Fibroblast of lung (primary cell): ENCODE measurements around the gene DHODH. TPM values are rescaled to one million over a fixed set of nuclear protein-coding genes. Genes with fewer than 3 reads are reported as not detected.
"Not testable (repeated sequence)": the region's sequence is repeated elsewhere in the genome, so short reads cannot be mapped to it uniquely, and the experiment has no call there.

Experiments
- DNase-seq, 2 donors: peaks; one replicate each; pipeline versions ENCODE4 v3.0.0 to v3.0.0-alpha.2; 2010; ENCODE audit warnings: low read depth in 2 of 2
- H2AFZ ChIP-seq: 2 replicates; pipeline ENCODE4 v1.5.1; 2012; ENCODE audit warnings: low read length, control low read depth, inconsistent platforms
- H3K27ac ChIP-seq: 2 replicates; pipeline ENCODE4 v1.5.1; 2011; ENCODE audit warnings: low read length, control low read depth; ENCODE audit not compliant: insufficient read depth
- H3K27me3 ChIP-seq: 2 replicates; pipeline ENCODE4 v1.5.1; 2011; ENCODE audit warnings: mild to moderate bottlenecking, low read length; ENCODE audit not compliant: control insufficient read depth, insufficient read depth
- H3K36me3 ChIP-seq: 2 replicates; pipeline ENCODE4 v1.5.1; 2011; ENCODE audit warnings: low read length; ENCODE audit not compliant: control insufficient read depth, insufficient read depth
- H3K4me1 ChIP-seq: 2 replicates; pipeline ENCODE4 v1.5.1; 2011; ENCODE audit warnings: low read length; ENCODE audit not compliant: control insufficient read depth, insufficient read depth; ENCODE audit errors: extremely low read depth
- H3K4me2 ChIP-seq: 2 replicates; pipeline ENCODE4 v1.5.1; 2011; ENCODE audit warnings: low read length, control low read depth; ENCODE audit not compliant: insufficient read depth; ENCODE audit errors: extremely low read depth
- H3K4me3 ChIP-seq, 4 experiments: fragments of 200-600 bp in 1 of 4; sonication (generic) in 1 of 4; replicated peaks in 1 of 4; 2 replicates each; pipeline ENCODE4 v1.5.1; 2011 to 2016; ENCODE audit warnings: low read length in 4 of 4, low read depth in 3 of 4, mild to moderate bottlenecking in 3 of 4, control low read depth in 2 of 4, inconsistent platforms in 1 of 4, mixed read lengths in 1 of 4; ENCODE audit not compliant: insufficient read depth in 1 of 4; ENCODE audit errors: control extremely low read depth in 1 of 4
- H3K79me2 ChIP-seq: 2 replicates; pipeline ENCODE4 v1.5.1; 2012; ENCODE audit warnings: mild to moderate bottlenecking, low read length, inconsistent platforms; ENCODE audit not compliant: control insufficient read depth, insufficient read depth
- H3K9ac ChIP-seq: 2 replicates; pipeline ENCODE4 v1.5.1; 2011; ENCODE audit warnings: mild to moderate bottlenecking, low read length, control low read depth; ENCODE audit not compliant: insufficient read depth
- H3K9me3 ChIP-seq: 2 replicates; pipeline ENCODE4 v1.5.1; 2012; ENCODE audit warnings: low read depth, low read length; ENCODE audit not compliant: control insufficient read depth, insufficient read depth
- H4K20me1 ChIP-seq: 2 replicates; pipeline ENCODE4 v1.5.1; 2011; ENCODE audit warnings: low read length; ENCODE audit not compliant: control insufficient read depth, insufficient read depth; ENCODE audit errors: extremely low read depth
- CTCF ChIP-seq, 2 donors: IDR thresholded peaks in 1 of 2; conservative IDR thresholded peaks in 1 of 2; 1 replicate in 1 of 2; 2 replicates in 1 of 2; pipeline ENCODE4 v1.5.1; 2011 to 2012; ENCODE audit warnings: low read length in 2 of 2, control low read depth in 1 of 2, inconsistent platforms in 1 of 2, low read depth in 1 of 2, mild to moderate bottlenecking in 1 of 2
- EZH2 ChIP-seq: IDR thresholded peaks from 2 replicates; pipeline ENCODE4 v1.5.1; 2012; ENCODE audit warnings: low read length, control low read depth, mild to moderate bottlenecking; ENCODE audit errors: missing control alignments
- polyA plus RNA-seq, 2 donors: library from polyadenylated mRNA; depleted of rRNA in 1 of 2; stranded (reverse) in 1 of 2; unstranded in 1 of 2; fragments of >200 nt; gene quantifications; 2 replicates each; pipeline ENCODE4 v1.2.1, GENCODE V29; 2011 to 2012; ENCODE audit warnings: missing spikeins in 1 of 2
- total RNA-seq: library from RNA; depleted of rRNA; stranded (reverse); fragments of >200 nt; gene quantifications from 2 replicates; pipeline ENCODE4 v1.2.1, GENCODE V29; 2014

Gene DHODH
- total and polyA plus RNA-seq, 2 donors (not counting 1 experiment from before 2014, with no cell fraction given): 3.0 TPM

- H3K27me3 ChIP-seq: peaks cover 5% of the 10 kb centered on the region
- no peaks in the 10 kb centered on the region for H3K9me3 ChIP-seq
- TF ChIP-seq CTCF (conservative IDR thresholded peaks at IDR 0.05 in 1 of 2, IDR thresholded peaks at IDR 0.05 in 1 of 2; ENCODE audit: low read depth in 1 of 2, low read length in 2 of 2): no peak
- no peak for TF ChIP-seq EZH2
- no peak overlapping the region for H2AFZ ChIP-seq
- no peak overlapping the region for H3K4me2 ChIP-seq
- H3K79me2 ChIP-seq: no peaks in the 10 kb centered on the region
- no peak for DNase-seq
- H4K20me1 ChIP-seq: no peaks in the 10 kb centered on the region
- no peak overlapping the region for H3K9ac ChIP-seq
- H3K4me1 ChIP-seq: no peaks in the 10 kb centered on the region
- no peak overlapping the region for H3K27ac ChIP-seq
- H3K4me3 ChIP-seq: no peak overlapping the region
- H3K36me3 ChIP-seq: no peaks in the 10 kb centered on the region
These were observed 22.4 kb upstream of the DHODH start for GRCh38 chr16:71986131-71986530.

- no peaks in the 10 kb centered on the region for H3K4me1 ChIP-seq
- H3K27ac ChIP-seq: no peak overlapping the region
- no peak overlapping the region for H3K4me3 ChIP-seq
- H3K79me2 ChIP-seq: no peaks in the 10 kb centered on the region
- no peaks in the 10 kb centered on the region for H3K9me3 ChIP-seq
- H3K9ac ChIP-seq: no peak overlapping the region
- no peaks in the 10 kb centered on the region for H3K36me3 ChIP-seq
- no peaks in the 10 kb centered on the region for H3K27me3 ChIP-seq
- DNase-seq: no peak
- H3K4me2 ChIP-seq: no peak overlapping the region
- TF ChIP-seq CTCF (conservative IDR thresholded peaks at IDR 0.05 in 1 of 2, IDR thresholded peaks at IDR 0.05 in 1 of 2; ENCODE audit: low read depth in 1 of 2, low read length in 2 of 2): no peak
- TF ChIP-seq EZH2: no peak
- no peak overlapping the region for H2AFZ ChIP-seq
- no peaks in the 10 kb centered on the region for H4K20me1 ChIP-seq
These were observed 13.5 kb upstream of the DHODH start for GRCh38 chr16:71995038-71995437.

- not testable (repeated sequence) for H3K9ac ChIP-seq, H3K4me3 ChIP-seq, H3K79me2 ChIP-seq, H2AFZ ChIP-seq, H4K20me1 ChIP-seq, H3K36me3 ChIP-seq, H3K27me3 ChIP-seq, H3K9me3 ChIP-seq, H3K27ac ChIP-seq, H3K4me2 ChIP-seq, H3K4me1 ChIP-seq, DNase-seq
These were observed 11.0 kb upstream of the DHODH start for GRCh38 chr16:71997578-71997977.
